Measurements from ENCODE around the gene RAD17. TPM values are rescaled to one million over a fixed set of nuclear protein-coding genes. Genes with fewer than 3 reads are reported as not detected.
"Not testable (repeated sequence)": the region's sequence is repeated elsewhere in the genome, so short reads cannot be mapped to it uniquely, and the experiment has no call there.

The RAD17 gene
- total and polyA plus RNA-seq, 12 donors: 9.0 to 23.5 (median 19.2) TPM

GRCh38 chr5:69368458-69369339 is 919 bp upstream of the RAD17 start:
- Histone ChIP-seq H3K4me1 (peaks cover 0 to 50% (median 31%) of the 10 kb centered on the region in 9 donors), H3K9me3 (no peaks in the 10 kb centered on the region), H3K36me3 (peaks cover 0 to 41% (median 12%) of the 10 kb centered on the region in 9 donors), H3K27ac (peak overlapping the region; percentile 95 to 100 (median 99)), H3K27me3 (no peaks in the 10 kb centered on the region), H3K4me3 (peak overlapping the region; percentile 52 to 87 (median 78))
- no peak for TF ChIP-seq CTCF (IDR thresholded peaks at IDR 0.05)
- 2% methylated on average over 38 of the region's 39 CpGs for WGBS, 2 donors
- intact Hi-C loops (cut with DNase I): loop anchor here in 5 of 10 donors (2.0 to 10.0 kb wide), 4 partner anchors 134 to 326 kb away; partner anchors contain the start of genes SLC30A5 (in 3 of the 5) and CDK7 (in 2 of the 5)
- no peak for DNase-seq
- peak in 7 of 8 donors; percentile 2 to 68 (median 33) for ATAC-seq

- intact Hi-C loops (cut with DNase I); ATAC-seq; DNase-seq; H3K9me3 ChIP-seq; H3K27me3 ChIP-seq: not testable (repeated sequence)
- Histone ChIP-seq H3K4me3 (peak overlapping the region; percentile 52 to 87 (median 78)), H3K36me3 (peaks cover 0 to 41% (median 21%) of the 10 kb centered on the region in 9 donors), H3K27ac (peak overlapping the region in 8 of 10 donors; percentile 95 to 100 (median 99)), H3K4me1 (peaks cover 0 to 50% (median 31%) of the 10 kb centered on the region in 9 donors)
- 2 to 3% methylated on average over 16 of the region's 16 CpGs for whole genome bisulfite sequencing, 2 donors
These were observed 717 bp downstream of the RAD17 start for GRCh38 chr5:69370335-69370734.

GRCh38 chr5:69372394-69372793 is 2.8 kb downstream of the RAD17 start:
- intact Hi-C loops (cut with DNase I): no loop called here
- H3K27ac ChIP-seq: no peak overlapping the region
- no peak overlapping the region for H3K4me3 ChIP-seq
- WGBS, 2 donors: 91 to 97% methylated on average over 5 of the region's 5 CpGs
- peaks cover 0 to 40% (median 28%) of the 10 kb centered on the region in 9 donors for H3K4me1 ChIP-seq
- H3K36me3 ChIP-seq: peaks cover 0 to 39% (median 10%) of the 10 kb centered on the region in 9 donors
- TF ChIP-seq CTCF (IDR thresholded peaks at IDR 0.05): no peak
- H3K9me3 ChIP-seq: no peaks in the 10 kb centered on the region
- no peaks in the 10 kb centered on the region for H3K27me3 ChIP-seq
- DNase-seq (no peak), ATAC-seq (no peak)

- Histone ChIP-seq H3K4me3 (no peak overlapping the region), H3K27me3 (no peaks in the 10 kb centered on the region), H3K27ac (peak overlapping the region in 2 of 10 donors; percentile 17 to 52), H3K36me3 (peaks cover 0 to 62% (median 23%) of the 10 kb centered on the region in 9 donors), H3K4me1 (peaks cover 0 to 26% (median 16%) of the 10 kb centered on the region in 9 donors), H3K9me3 (no peaks in the 10 kb centered on the region)
- TF ChIP-seq CTCF (IDR thresholded peaks at IDR 0.05): no peak
- DNase-seq: no peak
- no peak for ATAC-seq
- intact Hi-C loops (cut with DNase I): no loop called here
- 96 to 97% methylated on average over 4 of the region's 4 CpGs for WGBS, 2 donors
These were observed 5.4 kb downstream of the RAD17 start for GRCh38 chr5:69374911-69375446.

Data from heart right ventricle (tissue), 16 donors.